ENCODE data around the gene UHMK1.
A peak's percentile ranks its signal among the peaks of the same experiment; 100 is the strongest.

Gene UHMK1

DNA sequence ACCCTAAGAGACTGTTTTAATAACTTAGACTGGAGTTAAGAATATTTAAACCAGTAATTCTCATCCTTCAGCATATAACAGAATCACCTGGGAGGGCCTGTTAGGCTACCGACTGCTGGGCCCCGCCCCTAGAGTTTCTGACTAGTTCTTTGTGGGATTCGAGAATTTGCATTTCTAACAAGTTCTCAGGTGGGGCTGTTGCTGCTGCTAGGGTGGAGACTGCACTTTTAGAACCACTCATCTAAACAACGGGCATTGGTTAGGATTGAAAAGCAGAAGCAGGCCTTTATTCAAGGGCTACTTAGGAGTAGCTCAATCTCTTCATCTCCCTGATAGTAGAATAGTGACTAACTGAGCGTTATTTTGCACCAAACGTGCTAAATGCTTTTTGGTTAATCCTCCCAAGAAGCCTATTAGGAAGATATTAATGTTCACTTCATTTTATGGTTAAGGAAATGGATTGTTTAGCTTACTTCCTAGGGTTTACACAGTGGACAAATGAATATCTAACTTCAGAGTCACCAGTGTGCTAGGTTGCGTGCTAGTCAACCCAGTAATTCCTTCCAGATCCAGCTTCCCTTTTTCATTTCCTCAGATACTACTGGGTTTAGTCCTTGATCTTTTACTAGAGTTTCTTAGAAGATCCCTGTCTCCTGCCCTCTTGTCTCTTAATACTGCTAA, 32.8 kb downstream of the UHMK1 start:
- DNase-seq, result no peak

DNA sequence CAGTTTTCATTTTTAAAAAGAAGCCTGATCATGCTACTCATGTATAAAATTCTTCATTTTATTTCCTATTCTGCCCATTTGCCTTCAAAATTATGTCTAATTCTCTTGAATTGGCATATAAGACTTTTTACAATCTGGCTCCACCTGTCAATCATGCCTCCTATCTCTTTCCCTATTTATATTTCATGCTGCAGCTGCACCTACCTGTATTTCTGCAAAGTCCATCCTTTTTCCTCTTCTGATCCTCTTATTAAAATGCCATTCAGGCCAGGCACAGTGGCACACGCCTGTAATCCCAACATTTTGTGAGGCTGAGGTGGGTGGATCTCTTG, 33.3 kb downstream of the UHMK1 start:
- no peak for DNase-seq

DNA sequence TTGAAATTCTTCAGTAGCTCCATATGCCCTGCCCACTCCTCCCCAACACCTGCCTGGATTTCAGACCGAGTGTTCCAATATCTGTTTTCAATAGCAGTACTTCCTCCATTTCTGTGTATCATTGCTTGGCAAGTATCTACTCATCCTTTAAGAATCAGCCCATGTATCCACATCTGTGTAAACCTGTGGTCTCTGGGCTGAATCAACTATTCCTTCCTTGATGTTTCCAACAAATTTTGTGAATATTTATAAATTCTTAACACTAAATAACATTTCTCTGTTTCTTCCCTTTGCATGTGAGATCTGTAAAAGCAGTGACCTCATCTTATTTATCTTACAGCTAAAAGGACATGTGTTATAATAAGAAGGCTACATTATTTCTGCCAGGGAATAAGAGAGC, 37.9 kb downstream of the UHMK1 start:
- no peak for DNase-seq

DNA sequence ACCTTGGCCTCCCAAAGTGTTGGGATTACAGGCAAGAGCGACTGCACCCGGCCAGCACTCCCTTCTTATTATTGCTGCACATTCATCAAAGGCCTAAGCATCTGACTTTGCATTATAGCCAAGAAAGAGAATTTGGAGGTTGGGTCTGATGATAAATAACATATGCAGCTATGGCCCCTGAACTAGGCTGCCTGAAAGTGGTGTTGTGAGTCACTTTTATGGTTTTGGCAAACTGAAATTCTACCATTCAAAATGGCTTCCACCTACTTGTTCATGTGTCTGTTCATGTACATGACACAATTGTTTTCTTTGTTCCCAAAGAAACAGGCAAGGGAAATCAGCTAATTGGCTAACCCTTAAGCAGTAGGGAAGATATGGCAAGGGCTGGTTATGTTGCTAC, 38.9 kb downstream of the UHMK1 start:
- DNase-seq, result no peak

DNA sequence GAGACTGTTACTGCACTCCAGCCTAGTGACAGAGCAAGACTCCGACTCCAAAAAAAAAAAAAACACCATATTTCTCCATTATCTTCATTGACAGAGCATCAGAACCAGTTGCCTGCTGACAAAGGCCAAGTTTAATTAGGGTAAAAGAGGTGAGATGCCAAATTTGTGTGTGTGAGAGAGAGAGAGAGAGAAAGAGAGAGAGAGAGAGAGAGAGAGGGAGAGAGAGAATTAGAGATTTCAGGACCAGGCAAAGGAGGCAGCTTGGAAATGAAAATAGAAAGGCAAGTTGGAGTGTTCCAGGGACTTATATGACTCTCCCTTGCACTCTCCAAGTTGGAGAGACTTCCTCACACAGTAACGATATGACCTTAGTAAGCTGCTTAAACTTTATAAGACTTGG, 39.6 kb downstream of the UHMK1 start:
- no peak for DNase-seq

DNA sequence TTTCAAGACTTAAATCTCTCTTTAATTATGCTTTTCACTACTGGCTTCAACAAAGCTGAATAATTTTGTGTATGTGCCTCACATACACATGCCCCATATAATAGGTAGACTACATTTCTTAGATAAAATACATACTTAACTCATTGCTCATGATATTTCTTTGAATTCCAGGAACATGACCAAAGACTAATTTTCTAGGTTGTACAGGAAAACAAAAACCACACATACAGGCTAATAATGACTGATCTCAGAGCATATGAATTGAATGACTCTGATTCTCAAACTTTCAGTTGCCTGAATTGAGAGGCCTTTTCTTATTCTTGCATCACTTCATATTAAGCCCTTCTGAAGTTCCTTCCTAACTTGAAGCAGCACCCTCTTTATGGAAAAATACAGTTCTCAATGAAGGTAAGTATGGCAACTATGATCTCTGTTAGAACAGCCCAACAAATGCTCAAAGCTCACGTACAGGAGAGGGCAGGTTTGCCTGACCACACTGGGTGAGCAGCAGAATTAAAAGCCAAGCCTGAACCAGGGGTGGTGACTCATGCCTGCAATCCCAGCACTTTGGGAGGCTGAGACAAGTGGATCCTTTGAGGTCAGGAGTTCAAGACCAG, 41.3 kb downstream of the UHMK1 start:
- DNase-seq, result no peak

DNA sequence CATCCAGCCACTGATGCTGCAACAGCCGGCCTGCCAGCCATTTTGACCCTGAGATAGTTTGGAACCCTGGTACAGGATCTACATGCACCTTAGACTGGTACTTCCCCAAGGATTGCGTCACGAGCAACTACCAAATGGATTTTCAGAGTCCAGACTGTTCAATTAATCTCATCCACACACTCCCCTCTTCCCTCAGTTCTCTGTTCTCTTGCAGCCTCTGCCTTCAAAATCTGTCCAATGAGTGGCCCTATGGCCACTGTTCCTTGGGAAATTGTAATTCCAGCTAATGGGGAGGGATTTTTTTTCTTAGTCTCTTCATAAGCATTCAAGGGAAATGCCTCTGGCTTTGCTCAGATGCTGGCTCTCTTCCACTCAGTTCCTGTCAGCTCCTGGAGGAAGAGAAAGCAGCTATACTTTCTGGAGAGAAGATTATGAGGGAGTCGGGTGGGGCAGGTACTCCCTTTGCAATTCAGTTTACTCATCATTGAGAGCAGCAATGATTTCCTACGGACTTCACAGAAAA, 44.1 kb downstream of the UHMK1 start:
- no peak for DNase-seq

DNA sequence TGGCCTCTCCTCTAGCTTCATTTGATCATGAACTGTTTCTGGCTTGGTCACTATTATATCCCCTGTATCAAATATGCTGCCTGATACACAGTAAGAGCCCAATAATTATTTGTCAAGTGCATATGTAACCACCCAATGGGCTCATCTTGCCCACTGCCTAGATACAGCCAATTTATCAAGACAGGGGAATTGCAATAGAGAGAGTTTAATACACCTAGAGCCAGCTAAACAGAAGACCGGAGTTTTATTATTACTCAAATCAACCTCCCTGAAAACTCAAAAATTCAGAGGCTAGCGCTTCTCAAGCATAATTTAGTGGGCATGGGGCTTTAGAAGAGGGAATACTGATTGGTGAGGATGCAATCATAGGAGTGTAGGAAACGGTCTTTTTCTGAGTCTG, 45.6 kb downstream of the UHMK1 start:
- no peak for DNase-seq

DNA sequence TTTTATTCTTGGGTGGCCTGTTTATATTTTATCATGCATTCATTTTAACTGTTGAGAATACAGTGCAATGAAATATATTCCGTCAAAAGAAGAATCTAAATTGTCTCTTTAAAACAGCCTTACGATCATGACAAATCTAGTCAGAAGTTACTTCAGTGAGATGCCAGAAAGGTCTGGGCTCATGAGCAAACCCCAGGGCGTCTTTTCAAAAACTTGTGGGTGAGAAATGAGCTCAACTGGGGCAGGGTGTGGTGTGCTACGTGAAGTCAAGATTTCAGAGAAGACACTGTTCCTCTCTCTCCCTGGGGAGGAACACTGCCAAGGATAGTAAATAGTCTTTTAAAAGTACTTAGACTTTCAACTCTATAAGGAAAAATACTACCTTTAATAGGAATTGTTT, 50.6 kb downstream of the UHMK1 start:
- DNase-seq, result no peak

DNA sequence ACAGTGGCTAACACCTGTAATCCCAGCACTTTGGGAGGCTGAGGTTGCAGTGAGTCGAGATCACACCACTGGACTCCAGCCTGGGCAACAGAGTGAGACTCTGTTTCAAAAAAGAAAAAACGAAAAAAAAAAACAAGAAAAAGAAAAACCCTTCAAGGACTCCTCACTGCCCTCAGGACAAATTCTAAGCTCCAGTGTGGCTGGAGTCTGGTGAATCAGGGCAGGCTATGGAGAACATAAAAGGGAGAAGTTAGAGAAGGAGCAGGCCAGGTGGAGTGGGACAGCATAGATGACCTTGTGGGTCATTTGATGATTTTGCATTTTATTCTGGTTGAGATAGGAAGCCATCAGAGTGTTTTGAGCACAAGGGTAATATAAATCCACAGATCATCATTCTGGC, 51.4 kb downstream of the UHMK1 start:
- no peak for DNase-seq

DNA sequence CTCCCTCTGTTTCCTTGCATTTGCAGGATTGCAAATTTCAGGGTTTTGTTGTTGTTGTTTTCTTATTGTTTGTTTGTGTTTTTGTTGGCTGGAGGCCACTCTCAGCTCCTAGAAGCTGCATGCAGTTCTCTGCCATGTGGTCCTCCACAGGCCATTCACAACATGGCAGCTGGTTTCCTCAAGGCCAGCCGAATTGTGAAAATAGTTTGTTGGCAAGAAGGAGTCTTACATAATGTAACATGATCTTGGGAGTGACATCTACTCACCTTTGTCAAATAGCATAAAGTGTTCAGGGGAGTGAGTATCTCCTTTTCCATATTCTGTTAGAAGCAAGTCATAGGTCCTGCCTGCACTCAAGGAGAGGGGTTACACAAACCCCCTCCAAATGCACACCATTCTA, 53.3 kb downstream of the UHMK1 start:
- DNase-seq, result no peak

DNA sequence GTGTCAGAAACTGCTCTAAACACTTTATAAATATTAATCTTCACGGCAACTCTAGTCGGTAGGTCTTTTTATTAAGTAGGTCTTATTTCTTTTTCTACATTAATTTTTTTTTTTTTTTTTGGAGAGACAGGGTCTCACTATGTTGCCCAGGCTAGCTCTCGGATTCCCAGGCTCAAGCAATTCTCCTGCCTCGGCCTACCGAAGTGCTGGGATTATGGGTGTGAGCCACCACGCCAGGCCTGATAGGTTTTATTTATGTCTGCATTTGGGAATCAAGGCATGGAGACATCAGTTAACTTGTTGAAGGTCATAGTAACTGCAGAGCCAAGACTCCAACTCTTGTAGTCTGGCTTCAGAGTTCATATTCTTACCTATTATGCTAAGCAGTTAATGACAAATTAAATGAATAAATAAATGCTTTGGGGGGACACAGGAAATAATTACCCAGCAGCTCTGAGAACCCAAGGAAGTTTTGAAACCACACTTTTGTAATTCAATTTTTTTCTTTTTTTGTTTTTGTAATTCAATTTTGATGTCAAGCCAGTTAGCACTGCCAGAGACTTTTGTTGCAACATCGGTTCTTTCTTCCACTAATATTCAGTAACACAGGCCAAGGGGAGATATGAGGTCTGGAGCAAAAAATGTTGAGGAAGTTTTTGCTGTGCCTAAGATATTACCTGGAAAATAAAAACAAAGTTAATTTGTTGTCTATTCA, 54.5 kb downstream of the UHMK1 start:
- no peak for DNase-seq

DNA sequence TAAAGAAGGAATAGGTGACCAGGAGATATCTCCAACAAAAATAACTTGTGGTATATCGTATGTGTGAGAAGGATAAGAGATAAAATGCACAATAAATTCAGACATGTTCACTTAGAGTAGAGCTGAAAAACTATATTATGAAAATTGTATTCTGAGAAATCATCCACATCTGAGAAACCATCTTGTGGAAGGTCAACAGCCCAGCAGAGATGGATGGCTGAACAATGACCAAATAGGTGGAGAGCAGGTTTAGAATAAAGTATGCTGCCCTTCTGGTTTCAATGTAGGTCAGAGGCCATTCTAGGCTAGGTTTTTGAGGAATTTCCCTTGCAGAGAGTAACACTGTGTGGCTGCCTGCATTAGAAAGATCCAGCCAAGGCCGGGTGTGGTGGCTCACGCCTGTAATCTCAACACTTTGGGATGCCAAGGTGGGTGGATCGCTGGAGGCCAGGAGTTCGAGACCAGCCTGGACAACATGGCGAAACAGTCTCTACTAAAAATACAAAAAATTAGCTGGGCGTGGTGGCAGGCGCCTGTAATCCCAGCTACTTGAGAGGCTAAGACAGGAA, 55.1 kb downstream of the UHMK1 start:
- DNase-seq, result no peak

DNA sequence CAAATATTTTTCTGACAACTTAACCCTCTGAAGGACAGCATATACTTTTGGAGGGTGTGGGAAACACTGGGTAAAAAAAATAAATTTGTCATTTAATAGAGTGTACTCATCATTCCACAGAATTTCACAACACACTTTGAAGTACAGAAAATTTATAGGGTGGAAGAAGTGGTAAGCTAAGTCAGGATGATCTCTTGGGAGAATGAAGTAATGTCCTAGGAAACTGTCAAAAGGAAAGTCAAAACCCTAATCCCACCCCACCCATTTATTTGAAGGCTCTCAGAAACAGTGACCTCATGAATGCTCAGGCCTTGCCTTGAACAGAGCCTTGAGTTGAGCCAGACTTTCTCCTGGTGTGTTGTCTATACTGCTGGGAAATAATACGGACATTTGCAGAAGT, 56.6 kb downstream of the UHMK1 start:
- DNase-seq, result no peak

DNA sequence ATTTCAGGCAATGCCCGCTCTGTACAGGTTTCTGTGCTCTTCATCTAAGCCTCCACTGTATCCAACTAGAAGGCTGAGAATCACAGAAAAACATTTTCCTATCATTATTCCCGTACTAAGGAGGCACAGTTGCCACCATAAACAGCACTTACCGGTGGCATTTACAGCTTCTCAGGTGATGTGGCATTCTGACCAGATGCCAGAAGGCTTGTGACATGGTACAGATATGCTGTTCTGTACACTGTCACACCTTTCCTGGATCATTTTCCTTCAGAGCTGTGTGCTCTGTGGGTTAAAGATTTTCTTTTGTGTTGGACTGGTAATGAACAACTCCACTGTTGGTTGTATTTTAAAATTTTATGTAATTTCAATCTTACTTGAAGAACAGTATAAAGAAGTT, 59.9 kb downstream of the UHMK1 start:
- DNase-seq, result no peak

DNA sequence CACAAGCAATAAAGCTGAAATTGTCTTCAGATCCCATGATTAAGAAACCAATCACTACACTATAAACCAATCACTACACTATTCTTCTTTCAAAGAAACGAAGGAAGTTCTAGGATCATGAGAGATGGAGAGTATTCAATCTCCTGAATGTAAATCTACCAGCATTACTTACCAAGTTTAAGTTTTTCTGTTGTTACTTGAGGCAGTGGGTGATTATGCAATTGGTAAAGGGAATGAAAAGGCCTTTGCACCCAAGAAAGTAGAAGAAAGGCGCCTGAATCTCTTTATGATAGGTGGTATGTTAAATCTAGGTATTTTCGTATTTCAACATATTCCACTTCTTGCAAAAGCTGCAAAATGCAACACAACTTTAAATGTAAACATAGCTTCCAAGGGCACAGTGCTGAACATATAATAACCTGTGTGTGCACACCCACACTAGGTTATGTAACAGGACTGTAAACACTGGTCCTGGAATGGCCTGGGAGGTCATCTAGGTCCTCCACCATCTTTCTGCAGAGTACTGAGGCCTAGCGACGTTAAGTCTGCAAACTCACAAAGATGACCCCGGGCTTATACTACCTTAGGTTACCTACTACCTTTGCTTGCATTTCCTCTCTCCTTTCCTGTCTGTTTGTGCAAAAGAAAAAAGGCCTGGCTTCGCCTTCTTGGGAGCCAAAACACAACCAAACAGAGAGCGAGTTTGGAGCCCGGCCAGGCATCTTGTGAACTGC, 62.9 kb downstream of the UHMK1 start:
- DNase-seq, result peak in 1 of 6 experiments; percentile 79

DNA sequence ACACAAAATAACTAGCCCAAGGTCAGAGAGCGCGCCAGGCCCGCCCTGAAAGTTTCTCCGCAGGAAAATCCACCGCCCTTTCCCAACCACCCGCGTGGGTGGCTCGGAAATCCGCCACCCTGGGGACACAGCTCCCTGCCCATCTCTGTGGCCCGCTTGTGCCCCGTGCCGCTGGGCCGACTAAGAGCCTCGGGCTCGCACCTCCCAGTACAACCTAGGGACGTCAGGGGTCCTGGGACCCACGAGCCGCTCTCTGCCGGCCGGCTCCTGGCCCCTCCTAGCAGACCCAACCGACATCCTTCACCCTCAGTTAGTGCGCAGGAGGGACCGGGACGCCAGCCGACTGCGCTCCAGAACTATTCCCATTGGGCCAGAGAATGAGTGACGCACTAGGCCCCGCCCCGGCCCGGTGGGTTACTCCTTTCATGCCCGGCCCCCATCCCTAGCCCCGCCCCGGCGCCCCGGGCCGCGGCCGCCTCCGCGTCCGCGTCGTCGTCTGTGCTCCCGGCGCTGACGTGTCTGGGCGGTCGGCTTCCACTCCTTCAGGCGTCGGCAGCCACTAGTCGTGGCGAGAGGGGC, 63.5 kb downstream of the UHMK1 start:
- DNase-seq, result peak; percentile 95 to 97 (median 96)

DNA sequence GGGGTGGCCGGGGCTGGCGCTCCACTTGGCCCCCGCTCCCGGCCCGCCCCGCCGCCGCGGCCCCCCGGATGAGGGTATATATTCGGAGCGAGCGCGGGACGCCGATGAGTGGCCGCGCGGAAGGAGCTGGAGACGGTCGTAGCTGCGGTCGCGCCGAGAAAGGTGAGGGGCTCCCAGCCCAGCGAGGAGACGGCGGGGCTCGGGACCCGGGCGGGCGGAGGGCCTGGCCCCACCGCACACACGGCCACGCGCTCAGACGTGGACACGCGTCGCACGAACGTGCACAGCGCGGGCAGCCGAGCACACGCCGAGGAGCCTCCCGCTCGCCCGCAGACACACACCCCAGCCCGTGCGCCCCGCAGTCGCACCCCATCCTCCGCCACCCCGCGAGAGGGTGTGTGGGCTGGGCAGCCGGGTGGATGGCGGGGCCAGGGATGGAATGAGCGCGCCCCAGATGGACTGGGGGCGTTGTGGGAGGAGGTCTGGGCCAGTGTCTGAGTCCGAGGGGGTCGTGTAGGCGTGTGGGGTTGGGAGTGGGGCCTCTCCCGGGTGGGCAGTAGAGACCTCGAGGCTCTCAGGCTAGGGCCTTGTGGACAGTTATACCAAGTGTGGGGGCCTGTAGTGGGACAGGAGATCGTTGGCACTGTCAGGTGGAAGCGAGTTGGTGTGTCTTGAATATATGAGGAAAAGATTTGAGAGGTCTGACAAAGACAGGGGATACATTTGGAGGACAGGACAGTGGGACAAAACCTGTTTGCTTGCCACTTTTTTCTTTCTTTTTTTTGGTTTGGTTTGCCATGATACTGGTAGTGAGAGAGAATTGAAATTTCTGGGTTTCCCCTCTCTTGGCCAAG, 64.2 kb downstream of the UHMK1 start, which contains the start of gene UAP1:
UAP1 (plus strand) TSS at position 107 of the 854 bp plus-strand sequence. CDS start 4,347 bp downstream, outside the sequence.
- DNase-seq, result peak in 1 of 6 experiments; percentile 57

DNA sequence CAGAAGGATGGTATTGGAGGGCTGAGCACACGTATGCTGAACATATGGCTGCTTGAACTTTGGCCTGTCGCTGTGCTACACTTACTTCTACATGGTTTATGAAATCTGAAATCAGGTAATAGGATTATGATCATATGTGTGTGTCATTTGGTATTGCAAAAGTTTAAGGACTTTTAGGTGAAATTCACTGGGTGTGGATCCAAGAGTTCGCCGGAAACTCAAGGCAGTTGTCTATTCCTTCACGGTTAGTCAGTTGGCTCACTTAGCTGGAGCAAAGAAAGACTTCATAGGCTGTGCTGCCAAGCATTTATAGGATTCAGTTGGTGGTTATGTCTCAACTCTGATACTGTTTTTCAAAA, 64.8 kb downstream of the UHMK1 start:
- peak in 1 of 6 experiments; percentile 44 for DNase-seq

DNA sequence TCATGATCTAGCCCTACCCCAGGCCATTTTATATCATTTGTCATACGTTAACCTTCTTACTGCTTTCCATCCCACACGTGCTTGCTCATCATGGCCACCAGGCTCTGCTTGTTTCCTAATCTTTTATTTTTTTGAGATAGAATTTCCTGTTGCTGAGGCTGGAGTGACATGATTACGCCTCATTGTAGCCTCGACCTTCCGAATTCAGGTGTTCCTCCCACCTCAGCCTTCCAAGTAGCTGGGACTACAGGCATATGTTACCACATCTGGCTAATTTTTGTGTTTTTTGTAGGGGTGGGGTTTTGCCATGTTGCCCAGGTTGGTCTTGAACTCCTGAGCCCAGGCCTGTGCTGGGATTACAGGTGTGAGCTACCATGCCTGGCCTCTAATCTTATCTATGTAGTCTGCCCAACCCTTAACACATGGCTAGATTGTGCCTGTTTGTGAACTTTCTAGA, 67.2 kb downstream of the UHMK1 start:
- DNase-seq, result no peak

DNA sequence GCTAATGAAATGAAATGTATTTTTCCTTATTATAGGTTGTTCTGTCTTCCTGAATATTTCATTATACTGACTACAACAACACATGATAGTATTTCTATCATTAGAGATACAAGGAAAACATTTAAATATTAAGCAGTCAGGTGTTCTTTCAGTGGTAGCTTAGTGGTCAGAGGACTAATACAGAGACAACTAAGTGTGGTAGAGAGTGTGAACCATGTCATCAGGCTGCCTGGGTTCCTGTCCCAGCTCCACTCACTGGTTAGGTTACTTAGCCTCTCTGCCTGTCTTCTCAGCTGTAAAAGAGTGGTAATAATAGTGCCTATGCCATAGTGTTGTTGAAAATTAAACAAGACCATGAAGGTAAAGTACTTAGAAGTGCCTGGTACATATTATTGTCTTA, 67.8 kb downstream of the UHMK1 start:
- no peak for DNase-seq

DNA sequence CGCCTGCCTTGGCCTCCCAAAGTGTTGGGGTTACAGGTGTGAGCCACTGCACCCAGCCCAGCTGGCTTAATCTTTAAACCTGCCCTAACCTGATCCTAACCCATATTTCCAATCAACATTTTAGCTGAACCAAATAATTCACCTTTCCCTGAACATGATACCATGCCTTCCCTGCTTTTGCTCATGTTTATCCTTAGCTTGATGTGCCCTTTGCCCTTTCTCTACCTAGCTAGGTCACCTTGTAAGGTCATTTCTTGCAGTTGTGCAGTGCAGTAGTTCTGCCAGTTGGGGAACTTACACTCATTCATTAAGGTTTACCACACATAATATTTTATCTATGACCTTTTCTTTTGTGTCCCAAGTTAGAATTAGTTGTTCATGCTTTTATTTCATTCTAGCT, 69.3 kb downstream of the UHMK1 start:
- no peak for DNase-seq

Data from stimulated activated naive CD4-positive, alpha-beta T cell (primary cell).